ENCODE data around the gene SLC48A1. TPM values are rescaled to one million over a fixed set of nuclear protein-coding genes. Genes with fewer than 3 reads are reported as not detected.
"Not testable (repeated sequence)": the region's sequence is repeated elsewhere in the genome, so short reads cannot be mapped to it uniquely, and the experiment has no call there.

Gene SLC48A1
- total and polyA plus RNA-seq, 11 donors, result 13.0 to 68.2 (median 23.8) TPM

DNA sequence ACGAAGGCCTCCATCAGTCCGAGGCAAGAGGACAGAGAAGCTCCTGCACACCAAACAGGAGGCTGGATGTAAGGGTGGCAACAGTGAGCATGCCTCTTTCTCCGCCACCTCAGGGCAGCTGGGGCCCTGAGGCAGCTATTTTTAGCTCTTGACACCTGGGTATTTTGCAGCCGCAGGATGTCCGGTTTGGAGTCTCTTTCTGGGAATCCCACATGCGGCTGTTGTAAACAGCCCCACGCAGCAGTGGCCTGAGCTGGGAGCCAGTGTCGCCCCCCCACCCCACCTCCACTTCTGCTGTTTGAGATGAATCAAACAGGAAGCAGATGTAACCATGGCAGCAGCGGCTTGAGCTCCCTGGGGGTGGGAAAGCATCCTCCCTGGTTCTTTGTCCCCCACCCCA is 35.0 kb downstream of the SLC48A1 start:
- DNase-seq, result peak; percentile 65 to 78 (median 73)
- peaks cover 49 to 100% (median 98%) of the 10 kb centered on the region in 12 donors for H3K4me1 ChIP-seq
- ATAC-seq, result peak; percentile 19 to 51 (median 26)

DNA sequence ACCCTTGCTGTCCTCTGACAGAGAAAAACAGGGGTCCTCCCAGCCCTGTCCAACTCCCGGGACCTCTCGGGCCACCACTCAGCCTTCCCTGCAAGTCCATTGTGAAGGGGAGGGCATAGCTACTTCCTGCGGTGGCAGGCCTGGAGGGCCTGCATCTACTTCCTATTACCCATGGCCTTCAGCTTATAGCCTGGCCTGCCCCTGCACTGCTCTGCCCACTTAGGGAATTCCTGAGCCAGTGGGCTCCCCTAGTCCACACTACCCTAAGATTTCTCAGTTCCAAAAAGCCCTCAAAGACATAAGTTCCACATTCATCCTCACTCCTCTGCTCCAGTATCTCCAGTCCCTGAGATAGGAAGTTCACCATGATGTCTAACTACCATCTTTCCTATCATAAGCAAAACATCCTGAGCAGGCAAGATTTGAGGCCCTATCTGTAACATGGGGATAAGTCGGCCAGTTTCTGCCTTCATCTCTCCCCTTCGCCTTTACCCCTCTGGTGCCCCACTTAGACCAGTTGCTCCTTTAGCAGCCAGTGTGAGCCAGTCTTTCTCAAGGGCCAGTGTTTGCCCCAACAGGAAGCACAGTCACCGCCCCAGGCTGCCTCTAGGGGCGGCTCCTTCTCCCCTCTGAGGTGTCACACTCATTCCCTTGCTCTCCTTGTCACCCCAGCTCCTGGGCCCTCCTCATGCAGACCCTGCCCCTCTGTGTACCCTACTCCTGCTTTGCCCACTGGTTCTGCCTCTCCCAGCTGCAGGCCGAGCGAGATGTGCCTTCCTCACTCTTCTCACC is 35.7 kb downstream of the SLC48A1 start:
- H3K27me3 ChIP-seq, result no peaks in the 10 kb centered on the region
- TF ChIP-seq, protein P1, sequence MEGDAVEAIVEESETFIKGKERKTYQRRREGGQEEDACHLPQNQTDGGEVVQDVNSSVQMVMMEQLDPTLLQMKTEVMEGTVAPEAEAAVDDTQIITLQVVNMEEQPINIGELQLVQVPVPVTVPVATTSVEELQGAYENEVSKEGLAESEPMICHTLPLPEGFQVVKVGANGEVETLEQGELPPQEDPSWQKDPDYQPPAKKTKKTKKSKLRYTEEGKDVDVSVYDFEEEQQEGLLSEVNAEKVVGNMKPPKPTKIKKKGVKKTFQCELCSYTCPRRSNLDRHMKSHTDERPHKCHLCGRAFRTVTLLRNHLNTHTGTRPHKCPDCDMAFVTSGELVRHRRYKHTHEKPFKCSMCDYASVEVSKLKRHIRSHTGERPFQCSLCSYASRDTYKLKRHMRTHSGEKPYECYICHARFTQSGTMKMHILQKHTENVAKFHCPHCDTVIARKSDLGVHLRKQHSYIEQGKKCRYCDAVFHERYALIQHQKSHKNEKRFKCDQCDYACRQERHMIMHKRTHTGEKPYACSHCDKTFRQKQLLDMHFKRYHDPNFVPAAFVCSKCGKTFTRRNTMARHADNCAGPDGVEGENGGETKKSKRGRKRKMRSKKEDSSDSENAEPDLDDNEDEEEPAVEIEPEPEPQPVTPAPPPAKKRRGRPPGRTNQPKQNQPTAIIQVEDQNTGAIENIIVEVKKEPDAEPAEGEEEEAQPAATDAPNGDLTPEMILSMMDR (IDR thresholded peaks at IDR 0.05), result peak in 1 of 12 donors; percentile 7
- no peak for TF ChIP-seq POLR2A (IDR thresholded peaks at IDR 0.05)
- DNase-seq (peak in 1 of 5 donors; percentile 67), ATAC-seq (no peak)
- intact Hi-C loops (cut with DNase I), result no loop called here
- H3K4me1 ChIP-seq, result peaks cover 47 to 100% (median 98%) of the 10 kb centered on the region in 12 donors
- peak overlapping the region; percentile 20 to 99 (median 98) for H3K27ac ChIP-seq
- WGBS, 4 donors, result 45 to 65% (median 55%) methylated on average over 9 of the region's 9 CpGs
- H3K4me3 ChIP-seq, result peak overlapping the region in 8 of 12 donors; percentile 1 to 31 (median 9)
- no peaks in the 10 kb centered on the region for H3K9me3 ChIP-seq
- H3K36me3 ChIP-seq, result peaks cover 0 to 14% (median 5%) of the 10 kb centered on the region in 9 donors

More for the DNA sequence above, 35.0 kb downstream of the SLC48A1 start:
- H3K36me3 ChIP-seq, result peaks cover 0 to 18% (median 7%) of the 10 kb centered on the region in 9 donors
- H3K9me3 ChIP-seq, result no peaks in the 10 kb centered on the region
- H3K27me3 ChIP-seq, result no peaks in the 10 kb centered on the region
- H3K27ac ChIP-seq, result peak overlapping the region; percentile 37 to 99 (median 98)
- TF ChIP-seq POLR2A (IDR thresholded peaks at IDR 0.05), result no peak
- TF ChIP-seq, protein P1 (IDR thresholded peaks at IDR 0.05), result no peak
- WGBS, 4 donors, result 3 to 12% (median 5%) methylated on average over 5 to 9 of the region's 9 CpGs
- peak overlapping the region in 8 of 12 donors; percentile 1 to 31 (median 9) for H3K4me3 ChIP-seq
- intact Hi-C loops (cut with DNase I), result no loop called here

DNA sequence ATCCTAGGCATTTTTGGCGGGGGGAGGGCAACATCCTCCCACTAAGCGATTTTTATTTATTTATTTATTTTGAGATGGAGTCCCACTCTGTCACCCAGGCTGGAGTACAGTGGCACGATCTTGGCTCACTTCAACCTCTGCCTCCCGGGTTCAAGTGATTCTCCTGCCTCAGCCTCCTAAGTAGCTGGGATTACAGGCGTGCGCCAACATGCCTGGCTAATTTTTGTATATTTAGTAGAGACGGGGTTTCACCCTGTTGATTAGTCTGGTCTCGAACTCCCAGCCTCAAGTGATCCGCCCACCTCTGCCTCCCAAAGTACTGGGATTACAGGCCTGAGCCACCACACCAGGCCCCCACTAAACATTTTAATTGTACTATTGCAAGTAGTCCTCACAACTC is 36.5 kb downstream of the SLC48A1 start:
- H3K4me3 ChIP-seq; H3K36me3 ChIP-seq; H3K9me3 ChIP-seq; DNase-seq; H3K27me3 ChIP-seq; intact Hi-C loops (cut with DNase I); ATAC-seq: not testable (repeated sequence)
- Histone ChIP-seq H3K27ac (peak overlapping the region in 11 of 12 donors; percentile 94 to 99 (median 98)), H3K4me1 (peaks cover 52 to 100% (median 98%) of the 10 kb centered on the region in 12 donors)
- WGBS, 4 donors, result 79 to 86% (median 85%) methylated on average over 9 of the region's 9 CpGs

DNA sequence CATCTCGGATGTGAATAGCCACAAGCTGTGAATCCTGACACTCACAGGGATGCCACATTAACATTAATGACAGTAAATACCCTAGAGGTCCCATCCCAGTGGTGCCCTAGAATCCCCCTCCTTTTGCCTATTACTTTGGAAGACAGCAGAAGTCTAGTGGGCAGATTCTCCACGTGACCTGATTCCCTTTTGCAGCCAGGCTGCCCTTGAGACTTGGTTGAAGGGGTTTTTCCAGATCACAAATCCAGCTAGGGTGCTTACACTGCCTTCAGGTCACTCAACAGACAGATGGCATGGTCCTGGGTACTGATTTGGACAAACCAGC is 38.0 kb downstream of the SLC48A1 start:
- TF ChIP-seq, protein P1 (IDR thresholded peaks at IDR 0.05), result no peak
- no peak for TF ChIP-seq POLR2A (IDR thresholded peaks at IDR 0.05)
- Histone ChIP-seq H3K27ac (peak overlapping the region; percentile 93 to 99 (median 98)), H3K4me3 (peak overlapping the region in 3 of 12 donors; percentile 56 to 59 (median 57)), H3K36me3 (peaks cover 0 to 11% (median 0%) of the 10 kb centered on the region in 9 donors), H3K4me1 (peaks cover 60 to 100% (median 98%) of the 10 kb centered on the region in 12 donors), H3K27me3 (no peaks in the 10 kb centered on the region), H3K9me3 (no peaks in the 10 kb centered on the region)
- DNase-seq, result no peak
- 17 to 40% (median 32%) methylated on average over 2 of the region's 2 CpGs for WGBS, 4 donors
- intact Hi-C loops (cut with DNase I), result no loop called here
- no peak for ATAC-seq

Data from heart left ventricle (tissue), 16 donors.